OCI-LY7 (cell line): ENCODE measurements around the gene PCSK9. TPM values are rescaled to one million over a fixed set of nuclear protein-coding genes. Genes with fewer than 3 reads are reported as not detected.

ENCODE experiments used
- BruUV-seq: library from RNA; stranded (reverse); fragments of 400-500 nt; replicated peaks from 2 replicates; lab custom pipeline; 2021; lab: Mats Ljungman, UMichigan
- CTCF ChIA-PET: fragments of 300-600 bp; sonication (Branson Sonifier 250); formaldehyde crosslinking; loops from one replicate; lab custom pipeline; 2022; ENCODE audit warnings: antibody characterized with exemption; ENCODE audit not compliant: unreplicated experiment; lab: Charles Lee
- POLR2A ChIA-PET: fragments of 300-600 bp; sonication (Branson Sonifier 250); formaldehyde crosslinking; loops from one replicate; lab custom pipeline; 2022; ENCODE audit warnings: antibody characterized with exemption; lab: Charles Lee
- DNase-seq: peaks from one replicate; pipeline ENCODE4 v3.0.0-alpha.2; 2015; ENCODE audit warnings: low spot score
- H2AFZ ChIP-seq: fragments of 200-600 bp; sonication (generic), shearing (Covaris generic); 2 replicates; pipeline ENCODE4 v1.6.1; 2014; ENCODE audit warnings: mild to moderate bottlenecking, antibody characterized with exemption, low read length, moderate library complexity
- H3K27ac ChIP-seq: fragments of 200-600 bp; sonication (generic); 2 replicates; pipeline ENCODE4 v1.5.1; 2014; ENCODE audit warnings: mixed run types, low read depth, mild to moderate bottlenecking, moderate library complexity, low read length, inconsistent platforms; ENCODE audit not compliant: poor library complexity, severe bottlenecking
- H3K36me3 ChIP-seq: fragments of 200-600 bp; sonication (generic); 2 replicates; pipeline ENCODE4 v1.6.1; 2014; ENCODE audit warnings: mild to moderate bottlenecking, antibody characterized with exemption, low read length, moderate library complexity, mixed read lengths; ENCODE audit not compliant: insufficient read depth
- H3K4me1 ChIP-seq: fragments of 200-600 bp; sonication (generic); 2 replicates; pipeline ENCODE4 v1.5.1; 2014; ENCODE audit warnings: mild to moderate bottlenecking, low read length; ENCODE audit not compliant: insufficient read depth, poor library complexity, severe bottlenecking
- H3K4me2 ChIP-seq: fragments of 200-600 bp; sonication (generic); 2 replicates; pipeline ENCODE4 v1.6.1; 2014; ENCODE audit warnings: mild to moderate bottlenecking, low read length
- H3K4me3 ChIP-seq: fragments of 200-600 bp; sonication (generic); 2 replicates; pipeline ENCODE4 v1.5.1; 2014; ENCODE audit warnings: mild to moderate bottlenecking, low read depth, low read length; ENCODE audit not compliant: poor library complexity, severe bottlenecking
- H3K79me2 ChIP-seq: fragments of 200-600 bp; sonication (generic); 2 replicates; pipeline ENCODE4 v1.6.1; 2016; ENCODE audit warnings: low read depth, mild to moderate bottlenecking, low read length, moderate library complexity, mixed read lengths; ENCODE audit not compliant: insufficient read depth
- H3K9me2 ChIP-seq: fragments of 200-600 bp; sonication (generic); 2 replicates; pipeline ENCODE4 v1.6.1; 2016; ENCODE audit warnings: mild to moderate bottlenecking, low read length, mixed read lengths; ENCODE audit not compliant: insufficient read depth
- H3K9me3 ChIP-seq: fragments of 200-600 bp; sonication (generic); 2 replicates; pipeline ENCODE4 v1.6.1; 2014; ENCODE audit warnings: mild to moderate bottlenecking, mixed run types, low read length, mixed read lengths
- H4K20me1 ChIP-seq: fragments of 200-600 bp; sonication (generic); 2 replicates; pipeline ENCODE4 v1.6.1; 2014; ENCODE audit warnings: mild to moderate bottlenecking, antibody characterized with exemption, low read length, moderate library complexity, mixed read lengths; ENCODE audit not compliant: insufficient read depth
- EZH2phosphoT487 ChIP-seq: fragments of 200-600 bp; sonication (generic); IDR thresholded peaks from 2 replicates; pipeline ENCODE4 v1.6.1; 2018; ENCODE audit warnings: low read depth, borderline replicate concordance, mild to moderate bottlenecking, mixed run types, antibody characterized with exemption, low read length, moderate library complexity, mixed read lengths
- intact Hi-C: fragments of 100-400 bp; cut with micrococcal nuclease; formaldehyde crosslinking; loops from one replicate; pipeline ENCODE4 v1.10.0; 2022; ENCODE audit not compliant: unreplicated experiment
- total RNA-seq, 2 experiments: library from RNA; depleted of rRNA in 1 of 2; stranded (reverse); fragments of >200 nt in 1 of 2; shearing (Covaris generic) in 1 of 2; gene quantifications; 2 replicates each; pipeline ENCODE4 v1.2.3, GENCODE V29; 2014 to 2022
- TF ChIP-seq, protein P1 (sequence below): fragments of 200-600 bp; sonication (generic); conservative IDR thresholded peaks from 2 replicates; pipeline ENCODE4 v1.5.1; 2014; ENCODE audit warnings: mild to moderate bottlenecking, antibody characterized with exemption, low read length, moderate library complexity, mixed read lengths

The PCSK9 gene
- total RNA-seq, 2 experiments from 2014 or later, result not detected

DNA sequence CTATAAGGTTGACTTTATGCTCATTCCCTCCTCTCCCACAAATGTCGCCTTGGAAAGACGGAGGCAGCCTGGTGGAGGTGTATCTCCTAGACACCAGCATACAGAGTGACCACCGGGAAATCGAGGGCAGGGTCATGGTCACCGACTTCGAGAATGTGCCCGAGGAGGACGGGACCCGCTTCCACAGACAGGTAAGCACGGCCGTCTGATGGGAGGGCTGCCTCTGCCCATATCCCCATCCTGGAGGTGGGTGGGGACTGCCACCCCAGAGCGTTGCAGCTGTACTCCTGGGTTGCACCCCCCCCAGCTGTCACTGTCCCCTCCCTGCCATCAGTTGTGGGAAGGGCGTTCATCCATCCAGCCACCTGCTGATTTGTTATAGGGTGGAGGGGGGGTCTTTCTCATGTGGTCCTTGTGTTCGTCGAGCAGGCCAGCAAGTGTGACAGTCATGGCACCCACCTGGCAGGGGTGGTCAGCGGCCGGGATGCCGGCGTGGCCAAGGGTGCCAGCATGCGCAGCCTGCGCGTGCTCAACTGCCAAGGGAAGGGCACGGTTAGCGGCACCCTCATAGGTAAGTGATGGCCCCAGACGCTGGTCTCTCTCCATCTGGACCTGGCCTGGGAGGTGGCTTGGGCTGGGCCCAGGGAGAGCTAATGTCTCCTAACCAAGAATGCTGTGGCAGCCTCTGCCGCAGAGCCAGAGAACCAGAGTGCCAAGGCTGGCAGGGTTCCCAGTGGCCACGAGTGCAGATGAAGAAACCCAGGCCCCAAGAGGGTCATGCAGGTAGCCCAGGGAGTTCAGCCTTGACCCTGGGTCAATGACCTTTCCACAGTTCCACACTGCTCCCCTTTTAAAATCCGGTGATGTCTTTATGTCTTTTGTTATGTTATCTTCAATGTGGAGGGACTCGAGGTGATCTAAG lies 13.1 kb downstream of the PCSK9 start:
- intact Hi-C loops, result no loop called here
- ChIA-PET CTCF (no interaction called here), POLR2A (no interaction called here)
- Histone ChIP-seq H3K4me2 (no peak overlapping the region), H2AFZ (no peak overlapping the region), H3K9me2 (no peaks in the 10 kb centered on the region), H3K4me1 (no peaks in the 10 kb centered on the region), H3K27ac (no peak overlapping the region), H3K4me3 (no peak overlapping the region), H3K79me2 (no peaks in the 10 kb centered on the region), H3K9me3 (no peaks in the 10 kb centered on the region), H4K20me1 (no peaks in the 10 kb centered on the region), H3K36me3 (no peaks in the 10 kb centered on the region)
- BruUV-seq, result no TSS peak
- TF ChIP-seq, protein P1, sequence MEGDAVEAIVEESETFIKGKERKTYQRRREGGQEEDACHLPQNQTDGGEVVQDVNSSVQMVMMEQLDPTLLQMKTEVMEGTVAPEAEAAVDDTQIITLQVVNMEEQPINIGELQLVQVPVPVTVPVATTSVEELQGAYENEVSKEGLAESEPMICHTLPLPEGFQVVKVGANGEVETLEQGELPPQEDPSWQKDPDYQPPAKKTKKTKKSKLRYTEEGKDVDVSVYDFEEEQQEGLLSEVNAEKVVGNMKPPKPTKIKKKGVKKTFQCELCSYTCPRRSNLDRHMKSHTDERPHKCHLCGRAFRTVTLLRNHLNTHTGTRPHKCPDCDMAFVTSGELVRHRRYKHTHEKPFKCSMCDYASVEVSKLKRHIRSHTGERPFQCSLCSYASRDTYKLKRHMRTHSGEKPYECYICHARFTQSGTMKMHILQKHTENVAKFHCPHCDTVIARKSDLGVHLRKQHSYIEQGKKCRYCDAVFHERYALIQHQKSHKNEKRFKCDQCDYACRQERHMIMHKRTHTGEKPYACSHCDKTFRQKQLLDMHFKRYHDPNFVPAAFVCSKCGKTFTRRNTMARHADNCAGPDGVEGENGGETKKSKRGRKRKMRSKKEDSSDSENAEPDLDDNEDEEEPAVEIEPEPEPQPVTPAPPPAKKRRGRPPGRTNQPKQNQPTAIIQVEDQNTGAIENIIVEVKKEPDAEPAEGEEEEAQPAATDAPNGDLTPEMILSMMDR, result no peak
- TF ChIP-seq EZH2phosphoT487, result no peak
- no peak for DNase-seq

GRCh38 chr1:55053265-55053954 lies 14.1 kb downstream of the PCSK9 start:
- no peak overlapping the region for H3K4me3 ChIP-seq
- no peak for DNase-seq
- no TSS peak for BruUV-seq
- no peaks in the 10 kb centered on the region for H3K9me3 ChIP-seq
- TF ChIP-seq EZH2phosphoT487, result no peak
- TF ChIP-seq, protein P1, result no peak
- CTCF ChIA-PET, result no interaction called here
- POLR2A ChIA-PET, result no interaction called here
- H3K4me2 ChIP-seq, result no peak overlapping the region
- no peak overlapping the region for H2AFZ ChIP-seq
- no peak overlapping the region for H3K27ac ChIP-seq
- no peaks in the 10 kb centered on the region for H3K4me1 ChIP-seq
- intact Hi-C loops, result no loop called here
- H3K9me2 ChIP-seq, result no peaks in the 10 kb centered on the region
- no peaks in the 10 kb centered on the region for H4K20me1 ChIP-seq
- H3K79me2 ChIP-seq, result no peaks in the 10 kb centered on the region
- no peaks in the 10 kb centered on the region for H3K36me3 ChIP-seq
